Right lobe of liver (tissue), 6 donors: ENCODE data around the gene RNASEL. TPM values are rescaled to one million over a fixed set of nuclear protein-coding genes. Genes with fewer than 3 reads are reported as not detected.

Experiments
- ATAC-seq, 4 donors: fragments of 200-7000 bp; cut with Tn5 transposase; one replicate each; pipeline ENCODE4 v1.9.1; 2020; ENCODE audit warnings: mild to moderate bottlenecking in 4 of 4, moderate library complexity in 4 of 4
- DNase-seq, 3 donors: peaks; one replicate each; pipeline ENCODE4 v3.0.0-alpha.2; 2020
- H3K27ac ChIP-seq, 3 donors: fragments of 200-600 bp; one replicate each; pipeline ENCODE4 v1.8.0; 2022
- H3K27me3 ChIP-seq, 2 donors: fragments of 200-600 bp; one replicate each; pipeline ENCODE4 v1.8.0; 2022
- H3K36me3 ChIP-seq, 4 donors: fragments of 200-600 bp; sonication (generic) in 1 of 4; one replicate each; pipeline versions ENCODE4 v1.5.1 to v1.8.0; 2017 to 2022; ENCODE audit warnings: control low read depth in 1 of 4
- H3K4me1 ChIP-seq, 4 donors: fragments of 200-600 bp; sonication (generic) in 1 of 4; one replicate each; pipeline versions ENCODE4 v1.5.1 to v1.8.0; 2017 to 2022; ENCODE audit warnings: control low read depth in 1 of 4
- H3K4me3 ChIP-seq, 3 donors: fragments of 200-600 bp; one replicate each; pipeline ENCODE4 v1.8.0; 2022
- H3K9me3 ChIP-seq, 4 donors: fragments of 200-600 bp; sonication (generic) in 1 of 4; one replicate each; pipeline versions ENCODE4 v1.5.1 to v1.8.0; 2017 to 2022; ENCODE audit warnings: control low read depth in 1 of 4
- CTCF ChIP-seq, 4 donors: fragments of 200-600 bp in 3 of 4; fragments of 450-650 bp in 1 of 4; IDR thresholded peaks; one replicate each; pipeline versions ENCODE4 v1.5.1 to v1.8.0; 2016 to 2022; ENCODE audit warnings: antibody characterized with exemption in 4 of 4, mild to moderate bottlenecking in 2 of 4
- POLR2A ChIP-seq: fragments of 450-650 bp; IDR thresholded peaks from one replicate; pipeline ENCODE4 v1.6.1; 2017; ENCODE audit warnings: antibody characterized with exemption, mild to moderate bottlenecking
- WGBS: methylation state at CpG from one replicate; pipeline ENCODE4 v1.1.6; 2018; ENCODE audit warnings: low coverage, low lambda C conversion rate; ENCODE audit not compliant: insufficient coverage; ENCODE audit errors: missing lambda C conversion rate; 5-methylcytosine and 5-hydroxymethylcytosine counted together
- intact Hi-C, 2 donors: fragments of 100-400 bp; cut with DNase I; formaldehyde crosslinking; loops; one replicate each; pipeline versions ENCODE4 v1.11.2 to v1.14.1; 2022
- total RNA-seq, 6 experiments: library from RNA; depleted of rRNA in 2 of 6; stranded (reverse); fragments of >200 nt in 2 of 6; fragmentation: NEBNext Ultra II Directional in 3 of 6; extraction: Animal tissue kit (Norgen Biotek cat#: 25700) in 3 of 6; gene quantifications; one replicate each; pipeline versions ENCODE4 v1.1.0 to v1.2.4, GENCODE V29; 2016 to 2023
- donor health status: DM: no; HTN: yes; CAD: no.
- donor health status: DM: no; HTN: no; CAD: no.
- donor health status: DM: no; HTN: no; CAD: no.
- donor health status: DM: no; HTN: yes; CAD: no.
- donor health status: DM: no; HTN: yes; CAD: no.

The RNASEL gene
- total RNA-seq, 6 experiments from 2014 or later = 1.8 to 3.3 (median 2.1) TPM

- peak in 1 of 4 donors; percentile 18 for ATAC-seq
- no peak for TF ChIP-seq CTCF (IDR thresholded peaks at IDR 0.05)
- TF ChIP-seq POLR2A = no peak
- Histone ChIP-seq H3K27me3 (no peaks in the 10 kb centered on the region), H3K4me1 (peaks cover 0 to 5% (median 0%) of the 10 kb centered on the region in 4 donors), H3K9me3 (no peaks in the 10 kb centered on the region), H3K4me3 (peak overlapping the region; percentile 69 to 79 (median 74)), H3K36me3 (no peaks in the 10 kb centered on the region), H3K27ac (peak overlapping the region; percentile 89 to 93 (median 89))
- 32% methylated on average over 4 of the region's 4 CpGs for WGBS
- no peak for DNase-seq
- intact Hi-C loops = no loop called here
These were observed 1.2 kb downstream of the RNASEL start for GRCh38 chr1:182587666-182588499.

GRCh38 chr1:182587093-182587492, 2.0 kb downstream of the RNASEL start:
- Histone ChIP-seq H3K4me3 (no peak overlapping the region), H3K4me1 (peaks cover 0 to 5% (median 0%) of the 10 kb centered on the region in 4 donors), H3K9me3 (no peaks in the 10 kb centered on the region), H3K36me3 (no peaks in the 10 kb centered on the region), H3K27me3 (no peaks in the 10 kb centered on the region), H3K27ac (no peak overlapping the region)
- DNase-seq (no peak), ATAC-seq (no peak)
- intact Hi-C loops = no loop called here
- WGBS = 0% methylated on average over 1 of the region's 1 CpG
- TF ChIP-seq CTCF (IDR thresholded peaks at IDR 0.05) (no peak), POLR2A (no peak)

DNA sequence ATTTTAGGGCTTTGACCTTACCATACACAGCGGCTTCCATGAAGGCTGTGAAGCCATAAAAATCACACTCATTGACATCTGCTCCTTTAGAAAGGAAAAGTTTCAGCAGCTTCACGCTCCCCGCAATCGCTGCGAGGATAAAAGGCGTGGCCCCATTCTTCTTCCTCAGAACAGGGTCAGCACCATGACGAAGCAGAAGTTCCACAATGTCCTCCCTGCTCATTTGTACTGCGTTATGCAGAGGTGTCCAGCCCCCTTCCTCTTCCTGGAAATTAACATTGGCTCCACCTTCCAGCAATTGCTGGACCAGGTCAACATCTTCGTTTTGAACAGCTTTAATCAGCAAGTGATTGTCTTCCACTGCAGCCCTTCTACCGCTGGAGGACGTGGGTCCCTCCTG, 2.7 kb downstream of the RNASEL start:
- ATAC-seq (no peak), DNase-seq (no peak)
- H3K27me3 ChIP-seq = no peaks in the 10 kb centered on the region
- no peak overlapping the region for H3K4me3 ChIP-seq
- no peaks in the 10 kb centered on the region for H3K9me3 ChIP-seq
- H3K4me1 ChIP-seq = peaks cover 0 to 5% (median 0%) of the 10 kb centered on the region in 4 donors
- TF ChIP-seq CTCF (IDR thresholded peaks at IDR 0.05) (no peak), POLR2A (no peak)
- intact Hi-C loops = no loop called here
- WGBS = 82% methylated on average over 9 of the region's 11 CpGs
- H3K36me3 ChIP-seq = no peaks in the 10 kb centered on the region
- no peak overlapping the region for H3K27ac ChIP-seq

- ATAC-seq = no peak
- Histone ChIP-seq H3K27me3 (no peaks in the 10 kb centered on the region), H3K27ac (no peak overlapping the region), H3K9me3 (no peaks in the 10 kb centered on the region), H3K36me3 (peaks cover 0 to 12% (median under 1%) of the 10 kb centered on the region in 4 donors), H3K4me1 (peaks cover 0 to 5% (median 0%) of the 10 kb centered on the region in 4 donors), H3K4me3 (no peak overlapping the region)
- no peak for DNase-seq
- WGBS = 93% methylated on average over 4 of the region's 4 CpGs
- intact Hi-C loops = no loop called here
- TF ChIP-seq CTCF (IDR thresholded peaks at IDR 0.05) = no peak
- no peak for TF ChIP-seq POLR2A
These were observed 4.3 kb downstream of the RNASEL start for GRCh38 chr1:182584746-182585145.
